ENCODE results near the gene ACVR1B.

The ACVR1B gene

GRCh38 chr12:52023976-52024688 is 72.6 kb downstream of the ACVR1B start:
- no peak for DNase-seq

GRCh38 chr12:52024845-52025230 is 73.3 kb downstream of the ACVR1B start:
- DNase-seq, result no peak

GRCh38 chr12:52026263-52026662 is 74.8 kb downstream of the ACVR1B start:
- no peak for DNase-seq

GRCh38 chr12:52027085-52027843 is 75.8 kb downstream of the ACVR1B start:
- no peak for DNase-seq

GRCh38 chr12:52029685-52030084 is 78.2 kb downstream of the ACVR1B start:
- peak; percentile 40 to 63 for DNase-seq

- no peak for DNase-seq
Observed at GRCh38 chr12:52032446-52032803, 80.9 kb downstream of the ACVR1B start.

GRCh38 chr12:52032804-52033445 is 81.4 kb downstream of the ACVR1B start:
- DNase-seq, result peak; percentile 91

GRCh38 chr12:52033446-52034140 is 82.1 kb downstream of the ACVR1B start:
- DNase-seq, result no peak

GRCh38 chr12:52035190-52035589 is 83.7 kb downstream of the ACVR1B start:
- DNase-seq, result no peak

- no peak for DNase-seq
Observed at GRCh38 chr12:52035926-52036325, 84.4 kb downstream of the ACVR1B start.

- DNase-seq, result peak; percentile 43 to 77
Observed at GRCh38 chr12:52036587-52037171, 85.2 kb downstream of the ACVR1B start.

GRCh38 chr12:52037248-52037861 is 85.9 kb downstream of the ACVR1B start:
- DNase-seq, result no peak

GRCh38 chr12:52038447-52038846 is 86.9 kb downstream of the ACVR1B start:
- no peak for DNase-seq

- no peak for DNase-seq
Observed at GRCh38 chr12:52041035-52041434, 89.5 kb downstream of the ACVR1B start.

GRCh38 chr12:52041695-52042123 is 90.2 kb downstream of the ACVR1B start:
- no peak for DNase-seq

GRCh38 chr12:52042706-52043385 is 91.3 kb downstream of the ACVR1B start:
- no peak for DNase-seq

- DNase-seq, result no peak
Observed at GRCh38 chr12:52043386-52044212, 92.1 kb downstream of the ACVR1B start.

GRCh38 chr12:52044292-52044983 is 92.9 kb downstream of the ACVR1B start:
- no peak for DNase-seq

- DNase-seq, result no peak
Observed at GRCh38 chr12:52045794-52046199, 94.3 kb downstream of the ACVR1B start.
